ENCODE data around the gene DENND6A.

Gene DENND6A

DNA sequence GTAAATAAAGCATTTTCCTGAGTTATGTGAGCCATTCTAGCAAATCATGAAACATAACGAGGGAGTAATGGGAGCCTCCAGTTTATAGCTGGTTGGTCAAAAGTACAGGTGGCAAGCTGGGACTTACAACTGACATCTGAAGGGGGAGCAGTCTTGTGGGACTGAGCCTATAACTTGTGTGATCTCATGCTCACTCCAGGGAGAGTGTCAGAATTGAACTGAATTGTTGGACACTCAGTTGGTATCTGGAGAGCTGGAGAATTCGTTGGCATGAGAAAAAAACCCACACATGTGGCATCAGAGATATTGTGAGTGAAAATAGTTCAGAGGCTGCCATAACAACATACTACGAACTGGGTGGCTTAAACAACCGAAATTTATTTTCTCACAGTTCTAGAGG, 22.8 kb upstream of the DENND6A start:
- no peak for DNase-seq
- TF ChIP-seq EZH2 (optimal IDR thresholded peaks at IDR 0.05; ENCODE audit: low read depth, low read length) (no peak), EZH2phosphoT487 (IDR thresholded peaks at IDR 0.05; ENCODE audit: low read length) (no peak)
- TF ChIP-seq, protein P1, sequence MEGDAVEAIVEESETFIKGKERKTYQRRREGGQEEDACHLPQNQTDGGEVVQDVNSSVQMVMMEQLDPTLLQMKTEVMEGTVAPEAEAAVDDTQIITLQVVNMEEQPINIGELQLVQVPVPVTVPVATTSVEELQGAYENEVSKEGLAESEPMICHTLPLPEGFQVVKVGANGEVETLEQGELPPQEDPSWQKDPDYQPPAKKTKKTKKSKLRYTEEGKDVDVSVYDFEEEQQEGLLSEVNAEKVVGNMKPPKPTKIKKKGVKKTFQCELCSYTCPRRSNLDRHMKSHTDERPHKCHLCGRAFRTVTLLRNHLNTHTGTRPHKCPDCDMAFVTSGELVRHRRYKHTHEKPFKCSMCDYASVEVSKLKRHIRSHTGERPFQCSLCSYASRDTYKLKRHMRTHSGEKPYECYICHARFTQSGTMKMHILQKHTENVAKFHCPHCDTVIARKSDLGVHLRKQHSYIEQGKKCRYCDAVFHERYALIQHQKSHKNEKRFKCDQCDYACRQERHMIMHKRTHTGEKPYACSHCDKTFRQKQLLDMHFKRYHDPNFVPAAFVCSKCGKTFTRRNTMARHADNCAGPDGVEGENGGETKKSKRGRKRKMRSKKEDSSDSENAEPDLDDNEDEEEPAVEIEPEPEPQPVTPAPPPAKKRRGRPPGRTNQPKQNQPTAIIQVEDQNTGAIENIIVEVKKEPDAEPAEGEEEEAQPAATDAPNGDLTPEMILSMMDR (IDR thresholded peaks at IDR 0.05; ENCODE audit: low read length), result no peak
- H3K4me3 ChIP-seq (ENCODE audit: low read length), result no peak overlapping the region
- no peaks in the 10 kb centered on the region for H3K4me1 ChIP-seq (ENCODE audit: low read length)
- H2AFZ ChIP-seq (ENCODE audit: low read length), result no peak overlapping the region
- H3K27me3 ChIP-seq (replicated peaks; ENCODE audit: insufficient read depth, low read length), result no peaks in the 10 kb centered on the region
- no peak overlapping the region for H3K9ac ChIP-seq (ENCODE audit: low read length)
- no peak overlapping the region for H3K27ac ChIP-seq (ENCODE audit: low read length)
- no peaks in the 10 kb centered on the region for H3F3A ChIP-seq (ENCODE audit: insufficient read depth, low read length)
- H3K9me3 ChIP-seq (replicated peaks; ENCODE audit: insufficient read depth, low read length), result no peaks in the 10 kb centered on the region
- no peaks in the 10 kb centered on the region for H3K36me3 ChIP-seq (replicated peaks; ENCODE audit: insufficient read depth, low read length)
- no peaks in the 10 kb centered on the region for H4K20me1 ChIP-seq (ENCODE audit: insufficient read depth, low read length)
- no peak overlapping the region for H3K4me2 ChIP-seq (ENCODE audit: low read depth, low read length)
- no peaks in the 10 kb centered on the region for H3K9me2 ChIP-seq (replicated peaks; ENCODE audit: insufficient read depth, low read length)
- no peaks in the 10 kb centered on the region for H3K79me2 ChIP-seq (ENCODE audit: low read length)

DNA sequence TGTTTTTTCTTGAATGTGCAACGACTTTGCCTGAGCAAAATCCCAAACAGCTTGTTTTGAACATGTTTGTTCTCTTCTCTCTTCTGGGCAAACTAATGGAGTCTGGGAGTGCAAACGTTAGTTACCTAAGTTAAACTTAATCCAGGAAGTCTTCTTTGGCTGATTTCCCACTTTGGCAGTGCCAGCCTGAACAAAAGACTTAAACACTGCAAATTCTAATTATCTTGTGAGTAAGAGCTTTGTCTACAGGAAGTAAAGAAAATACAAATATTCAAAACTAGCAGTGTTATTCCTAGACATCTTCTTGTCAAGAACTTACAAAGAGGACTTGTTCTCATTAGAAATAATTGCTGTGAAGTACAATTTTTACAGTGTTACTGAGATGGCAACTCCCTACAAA, 16.7 kb upstream of the DENND6A start:
- TF ChIP-seq, protein P1 (IDR thresholded peaks at IDR 0.05; ENCODE audit: low read length), result no peak
- TF ChIP-seq EZH2phosphoT487 (IDR thresholded peaks at IDR 0.05; ENCODE audit: low read length) (no peak), EZH2 (optimal IDR thresholded peaks at IDR 0.05; ENCODE audit: low read depth, low read length) (no peak)
- Histone ChIP-seq H3K79me2 (ENCODE audit: low read length) (no peaks in the 10 kb centered on the region), H3K9ac (ENCODE audit: low read length) (no peak overlapping the region), H3K9me2 (replicated peaks; ENCODE audit: insufficient read depth, low read length) (no peaks in the 10 kb centered on the region), H3K27ac (ENCODE audit: low read length) (no peak overlapping the region), H3K36me3 (replicated peaks; ENCODE audit: insufficient read depth, low read length) (no peaks in the 10 kb centered on the region), H3K4me3 (ENCODE audit: low read length) (no peak overlapping the region), H3K9me3 (replicated peaks; ENCODE audit: insufficient read depth, low read length) (no peaks in the 10 kb centered on the region), H3F3A (ENCODE audit: insufficient read depth, low read length) (no peaks in the 10 kb centered on the region), H3K4me1 (ENCODE audit: low read length) (no peaks in the 10 kb centered on the region), H2AFZ (ENCODE audit: low read length) (no peak overlapping the region), H3K27me3 (replicated peaks; ENCODE audit: insufficient read depth, low read length) (no peaks in the 10 kb centered on the region), H3K4me2 (ENCODE audit: low read depth, low read length) (no peak overlapping the region), H4K20me1 (ENCODE audit: insufficient read depth, low read length) (no peaks in the 10 kb centered on the region)
- no peak for DNase-seq

DNA sequence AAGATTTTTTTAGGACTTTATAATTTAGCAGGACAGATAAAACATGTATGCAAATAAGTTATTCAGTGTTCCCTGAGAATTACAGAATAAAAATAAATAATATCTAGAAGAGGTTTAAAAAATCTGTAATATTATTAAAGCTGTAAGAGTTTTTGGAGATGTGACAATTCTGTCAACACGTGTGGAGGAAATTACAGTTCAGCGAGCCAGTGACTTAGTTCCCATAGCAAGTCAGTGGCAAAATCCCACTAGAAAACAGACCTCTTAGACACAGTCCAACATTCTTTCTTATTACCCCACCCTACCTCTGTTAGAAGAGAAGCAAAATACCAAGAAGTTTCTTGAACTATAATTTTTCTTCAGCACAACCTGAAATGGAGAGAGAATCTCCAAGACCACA, 16.2 kb upstream of the DENND6A start:
- H3K36me3 ChIP-seq (replicated peaks; ENCODE audit: insufficient read depth, low read length), result no peaks in the 10 kb centered on the region
- no peaks in the 10 kb centered on the region for H3K27me3 ChIP-seq (replicated peaks; ENCODE audit: insufficient read depth, low read length)
- H3K9me2 ChIP-seq (replicated peaks; ENCODE audit: insufficient read depth, low read length), result no peaks in the 10 kb centered on the region
- H3K79me2 ChIP-seq (ENCODE audit: low read length), result no peaks in the 10 kb centered on the region
- H2AFZ ChIP-seq (ENCODE audit: low read length), result no peak overlapping the region
- H3K9me3 ChIP-seq (replicated peaks; ENCODE audit: insufficient read depth, low read length), result no peaks in the 10 kb centered on the region
- H4K20me1 ChIP-seq (ENCODE audit: insufficient read depth, low read length), result no peaks in the 10 kb centered on the region
- H3K4me3 ChIP-seq (ENCODE audit: low read length), result no peak overlapping the region
- H3K9ac ChIP-seq (ENCODE audit: low read length), result no peak overlapping the region
- no peak overlapping the region for H3K4me2 ChIP-seq (ENCODE audit: low read depth, low read length)
- no peak for DNase-seq
- TF ChIP-seq, protein P1 (IDR thresholded peaks at IDR 0.05; ENCODE audit: low read length), result no peak
- H3K27ac ChIP-seq (ENCODE audit: low read length), result no peak overlapping the region
- no peaks in the 10 kb centered on the region for H3K4me1 ChIP-seq (ENCODE audit: low read length)
- no peaks in the 10 kb centered on the region for H3F3A ChIP-seq (ENCODE audit: insufficient read depth, low read length)

Data from MM.1S (cell line).